Stimulated activated CD4-positive, alpha-beta T cell treated with anti-CD3 and anti-CD28 coated beads, Interleukin-15, amount 100 ng/mL, for 1 hour (primary cell): ENCODE results near the gene RBMS3.
"Not testable (repeated sequence)": the region's sequence is repeated elsewhere in the genome, so short reads cannot be mapped to it uniquely, and the experiment has no call there.

Experiments
- DNase-seq, 2 donors: peaks; one replicate each; pipeline ENCODE4 v3.0.0-alpha.2; 2020; ENCODE audit warnings: low read depth in 1 of 2, low spot score in 1 of 2

The RBMS3 gene

GRCh38 chr3:29427266-29428103 lies 146.6 kb downstream of the RBMS3 start:
- DNase-seq: no peak

GRCh38 chr3:29429055-29429679 lies 148.3 kb downstream of the RBMS3 start:
- no peak for DNase-seq

GRCh38 chr3:29430558-29430971 lies 149.7 kb downstream of the RBMS3 start:
- no peak for DNase-seq

GRCh38 chr3:29436612-29437323 lies 155.9 kb downstream of the RBMS3 start:
- no peak for DNase-seq

GRCh38 chr3:29438580-29438979 lies 157.7 kb downstream of the RBMS3 start:
- DNase-seq: no peak

GRCh38 chr3:29440413-29441305 lies 159.8 kb downstream of the RBMS3 start:
- no peak for DNase-seq

GRCh38 chr3:29441422-29441821 lies 160.6 kb downstream of the RBMS3 start:
- no peak for DNase-seq

- DNase-seq: no peak
Observed at GRCh38 chr3:29447946-29448627, 167.2 kb downstream of the RBMS3 start.

- no peak for DNase-seq
Observed at GRCh38 chr3:29451920-29452319, 171.0 kb downstream of the RBMS3 start.

GRCh38 chr3:29452934-29453283 lies 172.0 kb downstream of the RBMS3 start:
- DNase-seq: no peak

- no peak for DNase-seq
Observed at GRCh38 chr3:29453284-29454001, 172.6 kb downstream of the RBMS3 start.

GRCh38 chr3:29454161-29454611 lies 173.3 kb downstream of the RBMS3 start:
- no peak for DNase-seq

- no peak for DNase-seq
Observed at GRCh38 chr3:29456901-29457300, 176.0 kb downstream of the RBMS3 start.

- no peak for DNase-seq
Observed at GRCh38 chr3:29463304-29463703, 182.4 kb downstream of the RBMS3 start.

- DNase-seq: no peak
Observed at GRCh38 chr3:29465836-29466235, 185.0 kb downstream of the RBMS3 start.

- no peak for DNase-seq
Observed at GRCh38 chr3:29466442-29466841, 185.6 kb downstream of the RBMS3 start.

- no peak for DNase-seq
Observed at GRCh38 chr3:29468187-29468586, 187.3 kb downstream of the RBMS3 start.

GRCh38 chr3:29473481-29474170 lies 192.8 kb downstream of the RBMS3 start:
- not testable (repeated sequence) for DNase-seq

- no peak for DNase-seq
Observed at GRCh38 chr3:29475305-29475840, 194.5 kb downstream of the RBMS3 start.
